GM15510 (cell line): ENCODE measurements around the gene SMPX.

ENCODE experiments used
- POLR2A ChIP-seq: IDR thresholded peaks from 3 replicates; pipeline ENCODE4 v1.6.1; 2011; ENCODE audit warnings: borderline replicate concordance; ENCODE audit not compliant: insufficient read length; ENCODE audit errors: extremely low read depth

The SMPX gene

GRCh38 chrX:21734175-21734574 is 23.7 kb downstream of the SMPX start:
- TF ChIP-seq POLR2A = no peak

GRCh38 chrX:21733705-21734104 is 24.2 kb downstream of the SMPX start:
- TF ChIP-seq POLR2A = no peak

GRCh38 chrX:21730026-21730425 is 27.9 kb downstream of the SMPX start:
- no peak for TF ChIP-seq POLR2A

GRCh38 chrX:21728276-21728968 is 29.5 kb downstream of the SMPX start:
- no peak for TF ChIP-seq POLR2A

GRCh38 chrX:21725916-21726315 is 32.0 kb downstream of the SMPX start:
- TF ChIP-seq POLR2A = no peak

GRCh38 chrX:21725496-21725895 is 32.4 kb downstream of the SMPX start:
- TF ChIP-seq POLR2A = no peak

GRCh38 chrX:21723814-21724213 is 34.1 kb downstream of the SMPX start:
- no peak for TF ChIP-seq POLR2A

- TF ChIP-seq POLR2A = no peak
Observed at GRCh38 chrX:21723084-21723483, 34.8 kb downstream of the SMPX start.

GRCh38 chrX:21721195-21721594 is 36.7 kb downstream of the SMPX start:
- no peak for TF ChIP-seq POLR2A

GRCh38 chrX:21718575-21718974 is 39.3 kb downstream of the SMPX start:
- TF ChIP-seq POLR2A = no peak

GRCh38 chrX:21717802-21718201 is 40.1 kb downstream of the SMPX start:
- no peak for TF ChIP-seq POLR2A

- TF ChIP-seq POLR2A = no peak
Observed at GRCh38 chrX:21715825-21716224, 42.1 kb downstream of the SMPX start.

- TF ChIP-seq POLR2A = no peak
Observed at GRCh38 chrX:21715337-21715736, 42.6 kb downstream of the SMPX start.

GRCh38 chrX:21711848-21712197 is 46.1 kb downstream of the SMPX start:
- no peak for TF ChIP-seq POLR2A

- no peak for TF ChIP-seq POLR2A
Observed at GRCh38 chrX:21711129-21711847, 46.6 kb downstream of the SMPX start.

GRCh38 chrX:21708116-21708515 is 49.8 kb downstream of the SMPX start:
- TF ChIP-seq POLR2A = no peak
